OCI-LY1 (cell line): ENCODE measurements around the gene ADCY2.

Experiments
- EZH2 ChIP-seq: fragments of 200-600 bp; sonication (generic), shearing (Covaris generic); IDR thresholded peaks from 2 replicates; pipeline ENCODE4 v1.8.0; 2017; ENCODE audit warnings: borderline replicate concordance, mixed run types, mild to moderate bottlenecking, antibody characterized with exemption, low read length, moderate library complexity, mixed read lengths
- TF ChIP-seq, protein P1 (sequence below): fragments of 200-600 bp; sonication (generic), shearing (Covaris generic); IDR thresholded peaks from 2 replicates; pipeline ENCODE4 v1.5.1; 2017; ENCODE audit warnings: mild to moderate bottlenecking, antibody characterized with exemption, low read length, moderate library complexity, mixed read lengths

DNA sequence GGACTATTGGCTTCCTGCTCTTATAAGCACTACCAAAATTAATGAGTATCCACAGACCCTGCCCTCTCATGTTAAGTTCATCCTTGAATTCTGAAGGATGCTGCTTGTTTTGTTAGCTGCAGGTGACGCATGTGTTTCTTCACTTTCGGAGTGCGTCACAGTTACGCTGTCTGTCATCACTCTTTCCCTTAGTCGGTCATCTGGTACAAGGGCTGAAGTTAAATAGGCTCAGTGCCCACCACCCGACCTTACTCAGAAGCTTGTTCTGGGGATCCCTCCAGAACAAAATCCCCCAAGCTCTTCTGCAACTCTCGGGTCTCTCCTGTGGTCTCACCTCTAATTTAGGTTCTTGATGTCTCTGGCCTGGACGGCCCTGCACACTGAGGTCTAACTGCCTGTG lies 51.0 kb downstream of the ADCY2 start:
- TF ChIP-seq, protein P1, sequence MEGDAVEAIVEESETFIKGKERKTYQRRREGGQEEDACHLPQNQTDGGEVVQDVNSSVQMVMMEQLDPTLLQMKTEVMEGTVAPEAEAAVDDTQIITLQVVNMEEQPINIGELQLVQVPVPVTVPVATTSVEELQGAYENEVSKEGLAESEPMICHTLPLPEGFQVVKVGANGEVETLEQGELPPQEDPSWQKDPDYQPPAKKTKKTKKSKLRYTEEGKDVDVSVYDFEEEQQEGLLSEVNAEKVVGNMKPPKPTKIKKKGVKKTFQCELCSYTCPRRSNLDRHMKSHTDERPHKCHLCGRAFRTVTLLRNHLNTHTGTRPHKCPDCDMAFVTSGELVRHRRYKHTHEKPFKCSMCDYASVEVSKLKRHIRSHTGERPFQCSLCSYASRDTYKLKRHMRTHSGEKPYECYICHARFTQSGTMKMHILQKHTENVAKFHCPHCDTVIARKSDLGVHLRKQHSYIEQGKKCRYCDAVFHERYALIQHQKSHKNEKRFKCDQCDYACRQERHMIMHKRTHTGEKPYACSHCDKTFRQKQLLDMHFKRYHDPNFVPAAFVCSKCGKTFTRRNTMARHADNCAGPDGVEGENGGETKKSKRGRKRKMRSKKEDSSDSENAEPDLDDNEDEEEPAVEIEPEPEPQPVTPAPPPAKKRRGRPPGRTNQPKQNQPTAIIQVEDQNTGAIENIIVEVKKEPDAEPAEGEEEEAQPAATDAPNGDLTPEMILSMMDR = no peak
- TF ChIP-seq EZH2 = no peak
